MM.1S (cell line): Measurements from ENCODE around the gene AKAP6.

Experiments
- CTCF ChIP-seq: fragments of 300-600 bp; sonication (generic); IDR thresholded peaks from 2 replicates; pipeline ENCODE4 v1.5.1; 2016; ENCODE audit warnings: antibody characterized with exemption, low read length, mixed read lengths
- EZH2phosphoT487 ChIP-seq: fragments of 300-600 bp; sonication (generic); IDR thresholded peaks from 2 replicates; pipeline ENCODE4 v1.6.1; 2018; ENCODE audit warnings: antibody characterized with exemption, low read length

GRCh38 chr14:32358781-32359180, 29.7 kb downstream of the AKAP6 start:
- no peak for TF ChIP-seq EZH2phosphoT487
- no peak for TF ChIP-seq CTCF
